ENCODE results near the gene CLK3.
A peak's percentile ranks its signal among the peaks of the same experiment; 100 is the strongest.

Gene CLK3

GRCh38 chr15:74642348-74642733 lies 26.7 kb downstream of the CLK3 start:
- Histone ChIP-seq H3K27ac (no peak overlapping the region), H3K4me1 (peaks cover 6% of the 10 kb centered on the region), H3K9me3 (ENCODE audit: control insufficient read depth, low read length) (no peaks in the 10 kb centered on the region), H2AFZ (no peak overlapping the region), H3K4me3 (ENCODE audit: low read depth, low read length) (no peak overlapping the region), H3K36me3 (ENCODE audit: control insufficient read depth, insufficient read depth, low read length) (no peaks in the 10 kb centered on the region), H3K9ac (no peak overlapping the region), H3K79me2 (peaks cover 3% of the 10 kb centered on the region), H3K4me2 (ENCODE audit: low read length) (peak overlapping the region; percentile 39), H3K27me3 (ENCODE audit: control insufficient read depth, insufficient read depth, low read length) (no peaks in the 10 kb centered on the region)
- TF ChIP-seq, protein P1, sequence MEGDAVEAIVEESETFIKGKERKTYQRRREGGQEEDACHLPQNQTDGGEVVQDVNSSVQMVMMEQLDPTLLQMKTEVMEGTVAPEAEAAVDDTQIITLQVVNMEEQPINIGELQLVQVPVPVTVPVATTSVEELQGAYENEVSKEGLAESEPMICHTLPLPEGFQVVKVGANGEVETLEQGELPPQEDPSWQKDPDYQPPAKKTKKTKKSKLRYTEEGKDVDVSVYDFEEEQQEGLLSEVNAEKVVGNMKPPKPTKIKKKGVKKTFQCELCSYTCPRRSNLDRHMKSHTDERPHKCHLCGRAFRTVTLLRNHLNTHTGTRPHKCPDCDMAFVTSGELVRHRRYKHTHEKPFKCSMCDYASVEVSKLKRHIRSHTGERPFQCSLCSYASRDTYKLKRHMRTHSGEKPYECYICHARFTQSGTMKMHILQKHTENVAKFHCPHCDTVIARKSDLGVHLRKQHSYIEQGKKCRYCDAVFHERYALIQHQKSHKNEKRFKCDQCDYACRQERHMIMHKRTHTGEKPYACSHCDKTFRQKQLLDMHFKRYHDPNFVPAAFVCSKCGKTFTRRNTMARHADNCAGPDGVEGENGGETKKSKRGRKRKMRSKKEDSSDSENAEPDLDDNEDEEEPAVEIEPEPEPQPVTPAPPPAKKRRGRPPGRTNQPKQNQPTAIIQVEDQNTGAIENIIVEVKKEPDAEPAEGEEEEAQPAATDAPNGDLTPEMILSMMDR (IDR thresholded peaks at IDR 0.05) = no peak

DNA sequence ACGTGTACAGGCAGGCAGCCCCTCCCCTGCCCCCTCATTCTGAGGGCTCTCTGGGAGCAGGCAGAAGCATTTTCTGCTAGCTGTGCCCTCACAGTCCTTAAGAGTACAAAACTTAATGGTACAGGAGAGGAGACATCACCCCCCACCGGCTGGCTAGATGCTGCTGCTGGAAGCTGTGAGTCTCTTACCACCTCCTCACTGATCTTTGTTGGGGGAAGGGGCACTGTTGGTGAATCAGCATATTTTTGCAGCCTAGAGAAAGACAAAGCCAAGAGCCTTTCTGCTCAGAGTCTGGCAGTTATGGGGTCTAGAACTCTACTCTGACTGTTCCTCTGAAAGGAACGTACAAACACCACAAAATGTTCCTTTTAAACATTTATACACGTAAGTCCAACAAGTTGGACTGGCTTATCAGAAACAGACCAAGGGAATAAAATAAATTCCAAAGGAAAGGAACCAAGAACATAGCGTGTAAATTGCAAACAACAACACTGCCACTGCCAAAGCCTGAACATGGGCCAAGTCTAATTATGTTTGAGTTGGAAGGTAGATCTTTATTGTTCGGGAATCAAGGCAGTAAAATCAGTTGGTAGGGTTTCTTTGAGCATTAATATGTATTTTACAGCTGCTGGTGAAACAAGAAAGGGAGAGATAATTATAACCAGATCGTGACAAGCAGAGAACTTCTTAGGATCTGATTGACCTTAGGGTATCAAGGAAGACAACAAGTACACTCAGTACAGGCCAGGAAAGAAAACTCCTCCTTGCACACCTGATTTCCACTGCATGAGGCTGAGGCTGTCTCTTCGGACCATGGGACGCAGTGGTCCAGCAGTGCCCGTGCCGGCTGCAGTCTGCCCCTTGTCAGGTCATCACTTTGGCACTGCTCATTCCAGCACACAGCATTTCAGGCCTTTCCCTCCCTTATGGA lies 27.4 kb downstream of the CLK3 start:
- H3K27me3 ChIP-seq (ENCODE audit: control insufficient read depth, insufficient read depth, low read length) = no peaks in the 10 kb centered on the region
- peaks cover 6% of the 10 kb centered on the region for H3K4me1 ChIP-seq
- H3K36me3 ChIP-seq (ENCODE audit: control insufficient read depth, insufficient read depth, low read length) = no peaks in the 10 kb centered on the region
- H3K27ac ChIP-seq = no peak overlapping the region
- H3K4me2 ChIP-seq (ENCODE audit: low read length) = peak overlapping the region; percentile 39
- H3K79me2 ChIP-seq = peaks cover 3% of the 10 kb centered on the region
- no peaks in the 10 kb centered on the region for H3K9me3 ChIP-seq (ENCODE audit: control insufficient read depth, low read length)
- TF ChIP-seq, protein P1 (IDR thresholded peaks at IDR 0.05) = no peak
- H3K4me3 ChIP-seq (ENCODE audit: low read depth, low read length) = peak overlapping the region; percentile 18
- no peak overlapping the region for H2AFZ ChIP-seq
- no peak overlapping the region for H3K9ac ChIP-seq

GRCh38 chr15:74643665-74644204 lies 28.1 kb downstream of the CLK3 start:
- Histone ChIP-seq H3K27ac (no peak overlapping the region), H3K4me3 (ENCODE audit: low read depth, low read length) (no peak overlapping the region), H2AFZ (no peak overlapping the region), H3K9ac (no peak overlapping the region), H3K4me1 (peaks cover 6% of the 10 kb centered on the region), H3K27me3 (ENCODE audit: control insufficient read depth, insufficient read depth, low read length) (no peaks in the 10 kb centered on the region), H3K9me3 (ENCODE audit: control insufficient read depth, low read length) (no peaks in the 10 kb centered on the region), H3K36me3 (ENCODE audit: control insufficient read depth, insufficient read depth, low read length) (no peaks in the 10 kb centered on the region), H3K4me2 (ENCODE audit: low read length) (peak overlapping the region; percentile 39), H3K79me2 (peaks cover 3% of the 10 kb centered on the region)
- TF ChIP-seq, protein P1 (IDR thresholded peaks at IDR 0.05) = no peak

DNA sequence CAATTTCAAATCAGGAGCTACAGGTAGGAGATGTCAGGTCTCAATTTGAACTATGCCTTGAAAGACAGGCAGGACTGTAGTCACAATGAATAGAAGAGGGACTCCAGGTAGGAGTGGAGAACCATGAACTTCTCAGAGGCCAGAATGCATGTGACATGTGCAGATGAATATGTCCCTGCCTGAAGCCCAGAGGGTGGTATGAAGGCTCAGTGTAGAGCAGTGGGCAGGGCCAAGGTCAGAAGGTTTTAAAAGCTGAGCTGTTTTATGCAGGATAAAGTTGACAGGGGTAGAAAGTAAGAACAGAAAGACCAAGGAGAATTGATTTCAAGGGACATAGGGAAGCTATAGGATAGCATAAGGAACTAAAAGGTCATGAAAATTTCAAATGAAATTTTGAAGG lies 30.8 kb downstream of the CLK3 start:
- Histone ChIP-seq H3K9me3 (ENCODE audit: control insufficient read depth, low read length) (no peaks in the 10 kb centered on the region), H3K27me3 (ENCODE audit: control insufficient read depth, insufficient read depth, low read length) (no peaks in the 10 kb centered on the region), H3K4me1 (peaks cover 8% of the 10 kb centered on the region), H3K27ac (no peak overlapping the region), H3K79me2 (peaks cover 3% of the 10 kb centered on the region), H2AFZ (no peak overlapping the region), H3K9ac (no peak overlapping the region), H3K4me2 (ENCODE audit: low read length) (no peak overlapping the region), H3K4me3 (ENCODE audit: low read depth, low read length) (no peak overlapping the region), H3K36me3 (ENCODE audit: control insufficient read depth, insufficient read depth, low read length) (no peaks in the 10 kb centered on the region)
- TF ChIP-seq, protein P1 (IDR thresholded peaks at IDR 0.05) = no peak

All from parathyroid adenoma (tissue), 2 donors.